HG03521 (cell line): Measurements from ENCODE around the gene IRX4.

Source experiments
- ATAC-seq: cut with Tn5 transposase; IDR thresholded peaks from one replicate; pipeline ENCODE4 v1.9.1; 2021; ENCODE audit warnings: mild to moderate bottlenecking, moderate library complexity; ENCODE audit not compliant: unreplicated experiment

IRX4 gene

GRCh38 chr5:1914471-1914870 lies 31.7 kb upstream of the IRX4 start:
- ATAC-seq: no peak

- no peak for ATAC-seq
Observed at GRCh38 chr5:1913578-1913977, 30.9 kb upstream of the IRX4 start.

GRCh38 chr5:1912951-1913565 lies 30.3 kb upstream of the IRX4 start:
- ATAC-seq: no peak

- no peak for ATAC-seq
Observed at GRCh38 chr5:1911773-1912235, 29.1 kb upstream of the IRX4 start.

- ATAC-seq: no peak
Observed at GRCh38 chr5:1910861-1911772, 28.4 kb upstream of the IRX4 start.

GRCh38 chr5:1910081-1910760 lies 27.5 kb upstream of the IRX4 start:
- no peak for ATAC-seq

- ATAC-seq: no peak
Observed at GRCh38 chr5:1909346-1909985, 26.7 kb upstream of the IRX4 start.

- no peak for ATAC-seq
Observed at GRCh38 chr5:1908931-1909330, 26.2 kb upstream of the IRX4 start.

GRCh38 chr5:1907616-1908015 lies 24.9 kb upstream of the IRX4 start:
- ATAC-seq: no peak

- ATAC-seq: no peak
Observed at GRCh38 chr5:1905108-1905507, 22.4 kb upstream of the IRX4 start.

GRCh38 chr5:1901983-1902382 lies 19.3 kb upstream of the IRX4 start:
- ATAC-seq: no peak

GRCh38 chr5:1901061-1901460 lies 18.3 kb upstream of the IRX4 start:
- no peak for ATAC-seq

- no peak for ATAC-seq
Observed at GRCh38 chr5:1899201-1899600, 16.5 kb upstream of the IRX4 start.

- ATAC-seq: no peak
Observed at GRCh38 chr5:1897816-1898450, 15.2 kb upstream of the IRX4 start.

GRCh38 chr5:1897386-1897785 lies 14.7 kb upstream of the IRX4 start:
- no peak for ATAC-seq

- ATAC-seq: no peak
Observed at GRCh38 chr5:1896602-1897376, 14.1 kb upstream of the IRX4 start.

- no peak for ATAC-seq
Observed at GRCh38 chr5:1895739-1896420, 13.2 kb upstream of the IRX4 start.

- ATAC-seq: no peak
Observed at GRCh38 chr5:1894243-1894642, 11.5 kb upstream of the IRX4 start.

GRCh38 chr5:1893754-1894153 lies 11.0 kb upstream of the IRX4 start:
- ATAC-seq: no peak
